GM23338 (cell line): ENCODE data around the gene ADAMTS18. TPM values are rescaled to one million over a fixed set of nuclear protein-coding genes. Genes with fewer than 3 reads are reported as not detected.

Experiments used
- ATAC-seq: fragments of 200-7000 bp; cut with Tn5 transposase; 3 replicates; pipeline ENCODE4 v1.9.1; 2020
- DNase-seq: peaks from one replicate; pipeline ENCODE4 v3.0.0-alpha.2; 2015; ENCODE audit warnings: low spot score
- H2AFZ ChIP-seq: fragments of 200-600 bp; sonication (generic); 2 replicates; pipeline ENCODE4 v1.8.0; 2016; ENCODE audit warnings: antibody characterized with exemption, mild to moderate bottlenecking, moderate library complexity
- H3F3A ChIP-seq: fragments of 200-600 bp; sonication (generic); replicated peaks from 2 replicates; pipeline ENCODE4 v1.8.0; 2017; ENCODE audit warnings: antibody characterized with exemption, mixed run types, low read depth
- H3K27ac ChIP-seq: fragments of 200-600 bp; sonication (generic); 2 replicates; pipeline ENCODE4 v1.6.1; 2016; ENCODE audit warnings: low read depth
- H3K27me3 ChIP-seq: fragments of 200-600 bp; sonication (generic); 2 replicates; pipeline ENCODE4 v1.8.0; 2016; ENCODE audit warnings: mild to moderate bottlenecking, mixed run types, moderate library complexity; ENCODE audit not compliant: insufficient read depth
- H3K36me3 ChIP-seq: fragments of 200-600 bp; sonication (generic); 2 replicates; pipeline ENCODE4 v1.8.0; 2016; ENCODE audit warnings: mild to moderate bottlenecking; ENCODE audit not compliant: insufficient read depth
- H3K4me1 ChIP-seq: fragments of 200-600 bp; sonication (generic); 2 replicates; pipeline ENCODE4 v1.8.0; 2016; ENCODE audit warnings: mild to moderate bottlenecking, moderate library complexity; ENCODE audit not compliant: insufficient read depth
- H3K4me2 ChIP-seq: fragments of 200-600 bp; sonication (generic); 2 replicates; pipeline ENCODE4 v1.7.1; 2017; ENCODE audit warnings: mixed run types
- H3K4me3 ChIP-seq: fragments of 200-600 bp; sonication (generic); 2 replicates; pipeline ENCODE4 v1.6.1; 2016; ENCODE audit warnings: mixed run types
- H3K79me2 ChIP-seq: fragments of 200-600 bp; sonication (generic); replicated peaks from 2 replicates; pipeline ENCODE4 v1.8.0; 2017; ENCODE audit warnings: mild to moderate bottlenecking; ENCODE audit not compliant: insufficient read depth
- H3K9me2 ChIP-seq: fragments of 200-600 bp; sonication (generic); 2 replicates; pipeline ENCODE4 v1.8.0; 2017; ENCODE audit not compliant: insufficient read depth
- H4K20me1 ChIP-seq: fragments of 200-600 bp; sonication (generic); replicated peaks from 2 replicates; pipeline ENCODE4 v1.8.0; 2017; ENCODE audit warnings: mild to moderate bottlenecking; ENCODE audit not compliant: insufficient read depth
- H3K27ac Mint-ChIP-seq: 2 replicates; pipeline ENCODE4 v1.8.0; 2020; ENCODE audit warnings: inconsistent platforms, mild to moderate bottlenecking, moderate library complexity, mixed read lengths
- H3K27me3 Mint-ChIP-seq: 3 replicates; pipeline ENCODE4 v1.8.0; 2022; ENCODE audit warnings: low read depth, mild to moderate bottlenecking, moderate library complexity, mixed read lengths, inconsistent platforms; ENCODE audit not compliant: insufficient read depth, poor library complexity
- H3K36me3 Mint-ChIP-seq: 3 replicates; pipeline ENCODE4 v1.8.0; 2021; ENCODE audit warnings: low read depth, mild to moderate bottlenecking, inconsistent platforms, moderate library complexity, mixed read lengths
- H3K4me1 Mint-ChIP-seq: 3 replicates; pipeline ENCODE4 v1.8.0; 2020; ENCODE audit warnings: mild to moderate bottlenecking, inconsistent platforms, mixed read lengths
- H3K4me3 Mint-ChIP-seq: 3 replicates; pipeline ENCODE4 v1.8.0; 2021; ENCODE audit warnings: moderate library complexity, mild to moderate bottlenecking, inconsistent platforms, mixed read lengths
- H3K9me3 Mint-ChIP-seq: 3 replicates; pipeline ENCODE4 v1.8.0; 2020; ENCODE audit warnings: moderate library complexity, mild to moderate bottlenecking, inconsistent platforms, mixed read lengths
- CREB1 ChIP-seq: fragments of 250-450 bp; sonication (Bioruptor Pico); IDR thresholded peaks from 2 replicates; pipeline ENCODE4 v1.5.0; 2020; ENCODE audit warnings: low read depth, mild to moderate bottlenecking, moderate library complexity
- EZH2 ChIP-seq: fragments of 200-600 bp; sonication (generic); IDR thresholded peaks from one replicate; pipeline ENCODE4 v1.8.0; 2017; ENCODE audit warnings: antibody characterized with exemption, mild to moderate bottlenecking, low read depth; ENCODE audit not compliant: unreplicated experiment
- EZH2phosphoT487 ChIP-seq: fragments of 200-600 bp; sonication (generic); IDR thresholded peaks from one replicate; pipeline ENCODE4 v1.8.1; 2018; ENCODE audit warnings: antibody characterized with exemption; ENCODE audit not compliant: unreplicated experiment
- NANOG ChIP-seq: IDR thresholded peaks from 2 replicates; pipeline ENCODE4 v1.6.1; 2016; ENCODE audit warnings: antibody characterized with exemption, borderline replicate concordance
- POLR2AphosphoS5 ChIP-seq: IDR thresholded peaks from 2 replicates; pipeline ENCODE4 v1.6.1; 2016; ENCODE audit warnings: antibody characterized with exemption, low read depth
- STAT1 ChIP-seq: IDR thresholded peaks from one replicate; pipeline ENCODE4 v1.6.1; 2016; ENCODE audit warnings: antibody characterized with exemption; ENCODE audit not compliant: unreplicated experiment
- ZNF331 ChIP-seq: fragments of 250-450 bp; sonication (Bioruptor Pico); IDR thresholded peaks from 2 replicates; pipeline ENCODE4 v1.5.0; 2020; ENCODE audit warnings: low read depth, mild to moderate bottlenecking, moderate library complexity
- polyA plus RNA-seq: library from polyadenylated mRNA; unstranded; fragments of >200 nt; fragmentation: Nextera tagmentation; extraction: Ambion mirVana; gene quantifications from 2 replicates; pipeline ENCODE4 v1.2.1, GENCODE V29; 2016
- total RNA-seq: library from RNA; depleted of rRNA; stranded (reverse); fragments of >200 nt; shearing (Covaris generic); gene quantifications from 2 replicates; pipeline ENCODE4 v1.2.3, GENCODE V29; 2014
- TF ChIP-seq, protein P1 (sequence below): IDR thresholded peaks from 2 replicates; pipeline ENCODE4 v1.6.1; 2016; ENCODE audit warnings: antibody characterized with exemption
- TF ChIP-seq, protein P2 (sequence below), 2 experiments: fragments of 200-600 bp in 1 of 2; sonication (generic) in 1 of 2; conservative IDR thresholded peaks; 2 replicates each; pipeline versions ENCODE4 v1.5.1 to v1.6.1; 2016 to 2017; ENCODE audit warnings: antibody characterized with exemption in 2 of 2, low read depth in 2 of 2, mild to moderate bottlenecking in 2 of 2, moderate library complexity in 1 of 2

ADAMTS18 gene
- total and polyA plus RNA-seq, 2 experiments from 2014 or later: 0.15 to 0.90 TPM

DNA sequence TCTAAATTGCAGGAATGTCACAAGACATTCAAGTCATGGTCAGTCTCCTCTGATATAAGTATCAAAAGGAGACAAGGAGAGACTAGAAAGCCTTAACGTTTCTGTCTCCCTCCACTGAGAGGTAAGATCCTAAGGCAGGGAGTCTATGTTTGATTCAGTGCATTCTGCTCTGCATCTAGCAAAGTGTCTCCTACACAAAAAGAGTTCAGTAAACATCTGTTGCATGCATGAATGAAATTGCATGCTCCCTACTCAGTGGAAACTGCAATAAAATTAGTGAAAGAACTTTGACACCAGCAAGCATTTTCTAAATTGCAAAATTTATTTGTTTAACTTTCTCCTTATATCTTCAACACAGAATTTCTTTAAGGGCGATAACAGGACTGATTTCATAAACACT is 111.1 kb downstream of the ADAMTS18 start:
- Mint-ChIP-seq H3K27ac (no peak overlapping the region), H3K4me3 (no peak overlapping the region), H3K9me3 (no peaks in the 10 kb centered on the region), H3K36me3 (no peaks in the 10 kb centered on the region), H3K27me3 (no peaks in the 10 kb centered on the region), H3K4me1 (no peaks in the 10 kb centered on the region; the same call in 2 of the 3 replicates)
- Histone ChIP-seq H4K20me1 (no peaks in the 10 kb centered on the region), H3K79me2 (no peaks in the 10 kb centered on the region), H3K27me3 (no peaks in the 10 kb centered on the region), H3K4me2 (no peak overlapping the region), H3K36me3 (no peaks in the 10 kb centered on the region), H3K27ac (no peak overlapping the region), H3K4me3 (no peak overlapping the region), H3K9me2 (no peaks in the 10 kb centered on the region), H3F3A (no peaks in the 10 kb centered on the region), H3K4me1 (no peaks in the 10 kb centered on the region), H2AFZ (no peak overlapping the region)
- DNase-seq: no peak
- ATAC-seq: no peak
- TF ChIP-seq ZNF331 (CRISPR knock-in tag): no peak
- no peak for TF ChIP-seq CREB1 (CRISPR knock-in tag)

DNA sequence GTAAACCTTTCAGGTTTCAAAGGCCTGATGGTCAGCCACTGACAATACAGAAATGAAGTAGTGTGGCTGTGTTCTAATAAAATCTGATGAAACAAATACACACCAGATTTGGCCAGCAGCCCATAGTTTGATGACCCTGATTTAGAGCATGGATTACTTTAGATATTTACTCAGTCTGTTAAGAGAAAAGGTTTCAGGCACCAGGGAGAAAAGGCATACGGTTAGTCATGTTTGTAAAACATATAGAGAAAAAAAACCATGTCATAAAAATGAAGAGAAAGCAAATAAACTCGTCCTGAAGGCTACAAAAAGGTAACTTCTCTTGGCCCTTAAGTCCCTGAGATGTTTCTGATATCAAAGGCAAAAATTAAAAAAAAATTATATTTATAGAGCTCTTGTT is 112.1 kb downstream of the ADAMTS18 start:
- H3K27ac ChIP-seq: no peak overlapping the region
- H3K27me3 ChIP-seq: no peaks in the 10 kb centered on the region
- Mint-ChIP-seq H3K27me3 (no peaks in the 10 kb centered on the region), H3K4me1 (no peaks in the 10 kb centered on the region; the same call in 2 of the 3 replicates), H3K36me3 (no peaks in the 10 kb centered on the region), H3K4me3 (no peak overlapping the region), H3K9me3 (no peaks in the 10 kb centered on the region), H3K27ac (no peak overlapping the region)
- H3K4me3 ChIP-seq: no peak overlapping the region
- ATAC-seq (no peak), DNase-seq (no peak)
- H3K36me3 ChIP-seq: no peaks in the 10 kb centered on the region
- TF ChIP-seq, protein P1, sequence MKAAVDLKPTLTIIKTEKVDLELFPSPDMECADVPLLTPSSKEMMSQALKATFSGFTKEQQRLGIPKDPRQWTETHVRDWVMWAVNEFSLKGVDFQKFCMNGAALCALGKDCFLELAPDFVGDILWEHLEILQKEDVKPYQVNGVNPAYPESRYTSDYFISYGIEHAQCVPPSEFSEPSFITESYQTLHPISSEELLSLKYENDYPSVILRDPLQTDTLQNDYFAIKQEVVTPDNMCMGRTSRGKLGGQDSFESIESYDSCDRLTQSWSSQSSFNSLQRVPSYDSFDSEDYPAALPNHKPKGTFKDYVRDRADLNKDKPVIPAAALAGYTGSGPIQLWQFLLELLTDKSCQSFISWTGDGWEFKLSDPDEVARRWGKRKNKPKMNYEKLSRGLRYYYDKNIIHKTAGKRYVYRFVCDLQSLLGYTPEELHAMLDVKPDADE: no peak
- no peak for TF ChIP-seq NANOG
- H3K9me2 ChIP-seq: no peaks in the 10 kb centered on the region
- H3K79me2 ChIP-seq: no peaks in the 10 kb centered on the region
- H3K4me1 ChIP-seq: no peaks in the 10 kb centered on the region
- no peak overlapping the region for H2AFZ ChIP-seq
- H3K4me2 ChIP-seq: no peak overlapping the region
- no peaks in the 10 kb centered on the region for H3F3A ChIP-seq
- no peaks in the 10 kb centered on the region for H4K20me1 ChIP-seq

DNA sequence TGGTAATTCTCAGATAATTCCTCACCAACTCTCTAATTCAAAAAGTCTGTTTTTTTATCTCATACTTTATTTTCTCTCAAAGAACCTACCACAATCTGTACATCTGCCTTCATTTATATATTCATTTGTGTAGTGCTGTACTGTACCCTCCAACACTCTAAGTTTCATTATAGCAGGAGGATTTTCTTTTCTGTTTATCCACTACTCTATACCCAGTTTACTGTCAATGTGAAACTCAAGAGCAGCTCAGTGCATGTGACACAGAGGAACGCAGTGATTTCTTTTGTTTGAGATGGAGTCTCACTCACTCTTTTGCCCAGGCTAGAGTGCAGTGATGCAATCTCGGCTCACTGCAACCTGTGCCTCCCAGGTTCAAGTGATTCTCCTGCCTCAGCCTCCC is 117.8 kb downstream of the ADAMTS18 start:
- Mint-ChIP-seq H3K27ac (no peak overlapping the region; the same call in 1 of the 2 replicates), H3K9me3 (no peaks in the 10 kb centered on the region), H3K4me3 (no peak overlapping the region), H3K4me1 (no peaks in the 10 kb centered on the region), H3K36me3 (no peaks in the 10 kb centered on the region), H3K27me3 (no peaks in the 10 kb centered on the region)
- Histone ChIP-seq H3F3A (no peaks in the 10 kb centered on the region), H4K20me1 (no peaks in the 10 kb centered on the region), H3K36me3 (no peaks in the 10 kb centered on the region), H3K27me3 (no peaks in the 10 kb centered on the region), H3K79me2 (no peaks in the 10 kb centered on the region), H3K4me1 (no peaks in the 10 kb centered on the region), H3K4me3 (no peak overlapping the region), H3K27ac (no peak overlapping the region), H2AFZ (no peak overlapping the region), H3K9me2 (no peaks in the 10 kb centered on the region), H3K4me2 (no peak overlapping the region)
- DNase-seq (no peak), ATAC-seq (no peak)
- TF ChIP-seq STAT1 (no peak), EZH2 (no peak), CREB1 (CRISPR knock-in tag) (no peak), NANOG (no peak), POLR2AphosphoS5 (no peak), EZH2phosphoT487 (no peak)
- TF ChIP-seq, protein P2, sequence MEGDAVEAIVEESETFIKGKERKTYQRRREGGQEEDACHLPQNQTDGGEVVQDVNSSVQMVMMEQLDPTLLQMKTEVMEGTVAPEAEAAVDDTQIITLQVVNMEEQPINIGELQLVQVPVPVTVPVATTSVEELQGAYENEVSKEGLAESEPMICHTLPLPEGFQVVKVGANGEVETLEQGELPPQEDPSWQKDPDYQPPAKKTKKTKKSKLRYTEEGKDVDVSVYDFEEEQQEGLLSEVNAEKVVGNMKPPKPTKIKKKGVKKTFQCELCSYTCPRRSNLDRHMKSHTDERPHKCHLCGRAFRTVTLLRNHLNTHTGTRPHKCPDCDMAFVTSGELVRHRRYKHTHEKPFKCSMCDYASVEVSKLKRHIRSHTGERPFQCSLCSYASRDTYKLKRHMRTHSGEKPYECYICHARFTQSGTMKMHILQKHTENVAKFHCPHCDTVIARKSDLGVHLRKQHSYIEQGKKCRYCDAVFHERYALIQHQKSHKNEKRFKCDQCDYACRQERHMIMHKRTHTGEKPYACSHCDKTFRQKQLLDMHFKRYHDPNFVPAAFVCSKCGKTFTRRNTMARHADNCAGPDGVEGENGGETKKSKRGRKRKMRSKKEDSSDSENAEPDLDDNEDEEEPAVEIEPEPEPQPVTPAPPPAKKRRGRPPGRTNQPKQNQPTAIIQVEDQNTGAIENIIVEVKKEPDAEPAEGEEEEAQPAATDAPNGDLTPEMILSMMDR (conservative IDR thresholded peaks at IDR 0.05; ENCODE audit: low read depth in 2 of 2): no peak
- TF ChIP-seq, protein P1: no peak
